NK-92 treated with Interleukin-12 subunit alpha and Interleukin-12 subunit beta, amount 100 ng/mL, for 24 hours (cell line): ENCODE measurements around the gene SMAD5.

Experiments used
- DNase-seq: peaks from one replicate; lab custom pipeline; 2025; lab: John Stamatoyannopoulos, UW

Gene SMAD5

DNA sequence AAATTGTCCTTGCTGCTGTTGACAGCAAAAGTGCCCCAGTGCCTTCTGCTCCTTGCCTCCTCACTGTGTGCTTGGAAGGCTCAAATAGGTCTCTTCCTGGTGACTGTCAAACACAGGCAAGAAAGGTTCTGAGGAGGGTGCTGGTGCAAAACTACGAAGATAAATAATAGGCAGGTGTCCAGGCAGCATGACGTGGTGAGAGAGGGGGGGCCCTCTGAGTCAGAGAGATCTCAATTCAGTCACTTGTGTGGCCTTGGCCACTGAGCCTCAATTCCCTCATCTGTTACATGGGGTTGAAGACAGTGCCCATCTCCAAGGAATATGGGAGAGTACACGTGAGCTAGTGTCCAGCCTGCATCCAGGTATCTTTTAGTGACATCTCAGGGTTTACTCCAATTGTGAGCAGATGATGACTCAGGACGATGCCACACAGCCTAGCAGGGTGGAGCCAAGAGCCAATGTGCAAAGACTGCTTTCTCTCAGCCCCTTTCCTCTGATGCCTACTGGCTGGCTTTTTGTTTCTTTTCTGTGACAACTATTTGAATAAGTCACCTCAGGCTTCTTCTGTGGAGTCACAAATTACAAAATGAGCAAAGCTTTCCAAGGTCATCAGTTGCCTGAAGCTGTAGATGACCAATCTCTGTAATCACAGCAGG lies 90.1 kb downstream of the SMAD5 start:
- no peak for DNase-seq

DNA sequence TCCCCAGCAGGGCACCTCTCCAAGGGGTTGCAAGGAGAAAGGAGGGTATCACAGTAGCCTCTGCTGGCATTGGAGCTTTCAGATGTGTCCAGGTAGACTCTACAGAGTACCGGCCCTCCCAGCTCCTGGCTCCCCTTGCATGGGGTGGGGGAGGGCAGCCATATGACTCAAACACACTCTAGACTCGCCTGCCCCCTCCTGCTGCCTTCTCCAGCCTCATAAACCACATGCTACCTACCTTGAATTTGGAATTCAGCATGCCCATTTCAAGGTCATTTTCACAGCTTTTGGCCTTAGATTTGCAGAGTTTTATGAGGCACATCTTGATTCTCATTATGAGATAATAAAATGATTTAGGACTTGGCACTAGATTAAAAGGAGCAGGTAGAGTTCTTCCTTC lies 93.2 kb downstream of the SMAD5 start:
- DNase-seq: no peak

DNA sequence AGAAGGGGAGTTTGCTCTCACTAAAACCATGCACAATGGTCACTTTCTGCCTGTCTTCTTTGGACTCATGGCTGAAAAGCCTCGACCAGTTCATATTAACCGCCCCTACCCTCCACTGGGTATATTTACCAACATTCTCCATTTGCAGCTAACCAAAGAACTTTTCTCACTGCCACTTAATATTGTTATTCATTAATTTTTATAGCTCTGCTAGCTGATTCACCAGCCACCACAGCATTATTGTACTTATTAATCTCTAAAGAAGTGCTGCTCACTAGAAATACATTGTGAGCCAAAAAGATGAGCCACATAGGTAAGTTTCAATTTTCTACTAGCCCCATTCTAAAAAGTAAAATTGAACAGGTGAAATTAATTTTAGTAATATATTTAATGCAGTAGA lies 93.8 kb downstream of the SMAD5 start:
- DNase-seq: no peak

DNA sequence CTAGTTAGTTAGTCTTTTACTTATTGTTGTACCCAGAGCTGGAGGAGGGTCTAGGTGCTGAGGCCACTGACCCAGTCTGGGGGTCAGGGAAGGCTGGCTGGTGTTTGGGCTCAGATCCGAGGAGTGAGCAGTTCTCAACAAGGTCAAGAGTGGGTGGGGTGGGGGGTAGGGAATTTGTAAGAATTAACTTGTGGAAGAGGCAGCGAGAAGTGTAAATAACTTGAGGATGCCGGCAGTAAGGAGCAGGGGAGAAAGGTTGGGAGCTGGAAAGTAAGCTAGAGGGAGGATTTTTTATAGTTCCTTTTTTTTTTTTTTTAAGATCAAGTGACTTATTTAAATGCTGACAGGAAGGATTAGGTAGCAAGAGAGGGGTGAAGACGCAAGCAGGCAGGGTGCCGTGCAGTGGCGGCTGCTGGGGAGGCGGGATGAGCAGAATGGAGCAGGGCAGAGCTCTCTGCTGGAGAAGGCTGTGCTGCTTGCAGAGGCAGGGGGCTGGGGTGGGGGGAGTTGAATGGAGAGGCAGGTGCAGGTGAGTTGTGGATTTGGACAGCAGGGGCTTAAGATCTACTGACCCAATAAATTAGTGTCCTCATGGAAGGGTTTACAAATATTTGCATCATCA lies 95.6 kb downstream of the SMAD5 start:
- no peak for DNase-seq

DNA sequence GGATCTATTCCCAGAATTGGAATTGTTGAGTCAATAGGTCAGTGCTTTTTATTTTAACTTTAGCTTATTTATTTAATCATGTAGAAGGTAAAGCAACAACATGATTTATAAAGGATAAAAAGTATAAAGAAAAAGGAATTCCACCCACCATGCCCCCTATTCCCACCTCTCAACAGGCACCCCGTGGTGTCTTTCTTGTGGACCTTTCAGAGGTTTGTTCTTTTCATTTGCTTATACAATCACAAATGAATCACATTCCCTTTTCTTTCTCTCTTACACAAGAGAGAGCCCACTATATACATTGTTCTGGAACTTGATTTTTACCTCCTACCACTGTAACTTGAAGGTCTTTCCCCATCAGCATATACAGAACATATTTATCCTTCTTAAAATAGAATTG lies 97.5 kb downstream of the SMAD5 start:
- DNase-seq: no peak

DNA sequence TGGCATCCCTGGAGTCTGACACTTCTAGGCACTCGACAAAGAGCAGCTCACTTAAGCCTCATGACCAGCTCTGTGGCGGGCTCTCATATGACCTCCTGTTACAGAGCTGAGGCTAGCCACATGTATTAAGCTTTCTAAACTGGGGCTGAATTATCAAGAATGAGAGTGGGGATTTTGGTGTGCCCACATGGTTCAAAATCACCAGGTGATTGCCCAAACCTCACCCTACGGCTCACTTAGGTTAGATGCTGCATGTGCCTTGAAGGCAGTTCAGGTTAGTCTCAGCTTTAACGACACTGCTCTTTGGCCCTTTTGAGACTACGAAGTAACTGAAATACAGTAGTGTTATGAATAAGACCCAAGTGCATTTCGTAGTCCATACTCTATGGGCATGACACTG lies 99.7 kb downstream of the SMAD5 start:
- no peak for DNase-seq
